AG04449 (cell line): Measurements from ENCODE around the gene ANKRD42.

Source experiments
- CTCF ChIA-PET: fragments of 350-600 bp; formaldehyde crosslinking; extraction: SDS; loops from one replicate; lab custom pipeline; 2021; ENCODE audit warnings: antibody characterized with exemption; lab: Yijun Ruan, JAX
- POLR2A ChIA-PET: fragments of 400-600, 350-600 bp; formaldehyde crosslinking; extraction: SDS; loops from one replicate; lab custom pipeline; 2020; ENCODE audit warnings: antibody characterized with exemption, inconsistent platforms; lab: Yijun Ruan, JAX
- DNase-seq: peaks from one replicate; pipeline ENCODE4 v3.0.0-alpha.2; 2010; ENCODE audit warnings: low read depth, low spot score
- H3K4me3 ChIP-seq: 2 replicates; pipeline ENCODE4 v1.5.1; 2011; ENCODE audit warnings: low read depth, mild to moderate bottlenecking, control low read depth, low read length
- TF ChIP-seq, protein P1 (sequence below): IDR thresholded peaks from one replicate; pipeline ENCODE4 v1.5.1; 2011; ENCODE audit warnings: mild to moderate bottlenecking, moderate library complexity, low read length, control low read depth, inconsistent platforms; ENCODE audit not compliant: insufficient read depth; ENCODE audit errors: missing control alignments

ANKRD42 gene

DNA sequence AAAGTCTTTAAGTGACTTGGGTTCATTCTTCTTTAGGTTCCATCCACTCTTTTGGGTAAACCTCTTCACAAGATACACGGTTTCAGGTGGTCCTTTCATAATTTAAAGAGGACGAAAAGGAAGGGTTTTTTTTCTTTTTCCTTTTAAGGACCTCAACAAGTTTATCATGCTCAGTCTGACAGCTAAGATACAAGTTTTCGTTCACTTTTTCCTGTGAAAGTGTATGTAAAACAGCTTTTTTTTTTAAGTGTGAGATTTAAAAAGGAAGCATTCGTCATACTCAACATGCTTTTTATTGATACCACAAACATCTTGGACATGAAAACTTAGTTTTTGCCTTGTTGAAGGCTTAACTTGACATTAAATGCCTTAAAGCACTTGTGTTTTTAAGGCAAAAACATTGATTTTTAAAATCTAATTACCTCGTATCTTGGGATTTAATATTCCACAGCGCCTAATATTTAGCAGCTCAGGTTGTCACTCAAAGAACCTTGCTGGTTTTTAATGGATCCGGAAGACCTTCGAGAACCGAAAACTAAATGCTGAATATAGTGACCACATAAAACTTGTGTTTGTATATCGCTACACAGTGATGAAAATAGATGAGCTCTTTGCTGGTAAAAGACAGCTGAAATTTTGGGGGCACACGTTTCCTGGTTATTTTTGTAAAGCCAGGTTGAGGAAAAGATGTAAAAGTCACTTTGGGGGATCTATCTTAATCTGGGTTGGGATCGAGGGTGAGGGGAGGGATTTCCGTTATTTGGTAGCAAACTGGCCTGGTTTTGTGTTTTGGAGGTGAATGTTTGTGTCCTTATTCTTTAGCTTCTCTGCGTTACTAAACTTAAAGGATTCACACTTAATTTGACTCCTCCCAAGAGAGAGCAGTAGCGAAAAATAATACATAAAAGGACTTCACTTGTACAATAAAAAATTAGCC, 34.3 kb upstream of the ANKRD42 start:
- DNase-seq = no peak
- TF ChIP-seq, protein P1, sequence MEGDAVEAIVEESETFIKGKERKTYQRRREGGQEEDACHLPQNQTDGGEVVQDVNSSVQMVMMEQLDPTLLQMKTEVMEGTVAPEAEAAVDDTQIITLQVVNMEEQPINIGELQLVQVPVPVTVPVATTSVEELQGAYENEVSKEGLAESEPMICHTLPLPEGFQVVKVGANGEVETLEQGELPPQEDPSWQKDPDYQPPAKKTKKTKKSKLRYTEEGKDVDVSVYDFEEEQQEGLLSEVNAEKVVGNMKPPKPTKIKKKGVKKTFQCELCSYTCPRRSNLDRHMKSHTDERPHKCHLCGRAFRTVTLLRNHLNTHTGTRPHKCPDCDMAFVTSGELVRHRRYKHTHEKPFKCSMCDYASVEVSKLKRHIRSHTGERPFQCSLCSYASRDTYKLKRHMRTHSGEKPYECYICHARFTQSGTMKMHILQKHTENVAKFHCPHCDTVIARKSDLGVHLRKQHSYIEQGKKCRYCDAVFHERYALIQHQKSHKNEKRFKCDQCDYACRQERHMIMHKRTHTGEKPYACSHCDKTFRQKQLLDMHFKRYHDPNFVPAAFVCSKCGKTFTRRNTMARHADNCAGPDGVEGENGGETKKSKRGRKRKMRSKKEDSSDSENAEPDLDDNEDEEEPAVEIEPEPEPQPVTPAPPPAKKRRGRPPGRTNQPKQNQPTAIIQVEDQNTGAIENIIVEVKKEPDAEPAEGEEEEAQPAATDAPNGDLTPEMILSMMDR = no peak
- CTCF ChIA-PET = interaction anchor here (0.8 to 2.0 kb wide), 3 partner anchors 11 to 252 kb away, joined by 3 to 6 read pairs (median 4); no protein-coding TSS in a partner anchor
- peak overlapping the region; percentile 84 for H3K4me3 ChIP-seq
- POLR2A ChIA-PET = interaction anchor here (0.6 to 1.4 kb wide), 3 partner anchors 22 to 259 kb away, joined by 3 to 4 read pairs (median 3); partner anchors contain the start of gene PRCP

DNA sequence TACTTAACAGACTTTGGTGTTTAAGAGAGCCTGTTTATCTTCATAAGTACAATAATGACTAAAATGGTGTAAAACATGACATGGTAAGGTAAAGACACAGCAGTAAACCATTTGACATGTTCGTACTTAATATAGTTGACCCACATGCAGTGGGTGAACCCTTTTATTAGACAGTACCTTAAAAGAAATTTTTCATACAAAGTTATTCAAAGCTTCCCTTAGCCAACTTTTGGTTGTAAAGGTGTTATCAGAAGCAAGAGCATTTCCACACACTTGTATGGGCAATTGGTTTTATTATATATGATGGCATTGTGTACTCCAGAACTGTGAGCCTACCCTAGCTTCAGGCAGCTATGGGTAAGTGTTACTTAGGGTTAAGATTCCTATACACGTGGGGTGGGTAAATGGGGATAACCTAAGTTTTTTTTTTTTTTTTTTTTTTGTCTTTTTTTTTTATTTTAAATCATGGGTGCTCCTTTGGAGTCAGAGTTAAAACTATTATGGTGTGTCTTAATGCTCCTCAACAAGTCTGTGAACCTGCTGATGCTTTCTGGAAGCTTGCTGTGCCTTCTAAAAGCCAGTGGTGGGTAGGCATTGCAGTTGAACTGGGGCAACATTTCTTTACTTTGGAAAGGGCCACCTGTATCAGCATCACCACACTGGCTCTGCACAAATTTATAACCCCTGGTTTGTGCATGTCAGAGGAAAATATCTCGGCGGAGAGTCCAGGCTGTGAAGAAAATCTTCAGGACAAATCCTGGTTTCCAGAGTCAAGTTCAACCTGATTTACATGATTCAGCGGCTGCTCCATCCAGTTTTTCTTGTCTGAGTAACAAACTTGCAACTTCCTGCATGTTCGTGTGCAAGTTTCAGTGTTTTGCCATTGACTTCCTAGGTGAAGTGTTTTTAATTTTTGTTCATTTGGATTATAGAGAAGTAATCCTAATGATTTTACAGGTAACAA, 33.3 kb upstream of the ANKRD42 start:
- TF ChIP-seq, protein P1 = no peak
- ChIA-PET CTCF (interaction anchor here (0.8 to 2.0 kb wide), 4 partner anchors 10 to 293 kb away, joined by 3 to 6 read pairs (median 4); no protein-coding TSS in a partner anchor), POLR2A (interaction anchor here (1.4 kb wide), 1 partner anchor 260 kb away, joined by 4 read pairs; the partner anchor contains the start of gene PRCP)
- DNase-seq = no peak
- H3K4me3 ChIP-seq = peak overlapping the region; percentile 84

DNA sequence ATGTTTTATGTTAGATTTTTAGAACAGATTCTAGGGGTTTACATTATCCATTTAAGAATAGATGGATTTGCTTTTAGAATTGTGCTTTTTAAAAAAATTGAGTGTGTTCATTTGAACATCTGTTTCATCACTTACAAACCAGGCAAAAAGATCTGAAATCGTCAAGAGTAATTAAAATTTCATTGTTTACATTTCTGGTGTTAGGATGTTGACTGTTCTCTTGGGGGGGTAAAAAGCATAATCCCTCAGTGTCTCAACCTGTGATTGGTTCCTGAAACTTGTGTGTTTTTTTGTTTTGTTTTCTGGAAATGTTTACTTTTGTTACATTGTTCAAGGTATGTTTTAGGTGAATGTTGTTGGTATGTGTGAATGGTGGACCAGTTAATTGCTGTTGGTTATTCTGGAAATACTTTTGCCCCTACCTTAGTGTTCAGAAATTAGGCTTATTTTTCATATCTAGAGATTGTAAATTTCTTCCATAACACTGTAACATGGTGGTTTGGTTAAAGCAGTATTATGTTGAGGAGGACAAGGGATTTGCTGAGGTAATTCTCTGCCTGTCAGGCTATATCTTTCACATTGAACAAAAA, 31.8 kb upstream of the ANKRD42 start:
- ChIA-PET POLR2A (no interaction called here), CTCF (interaction anchor here (0.9 kb wide), 1 partner anchor 295 kb away, joined by 4 read pairs; no protein-coding TSS in a partner anchor)
- no peak for DNase-seq
- no peak overlapping the region for H3K4me3 ChIP-seq
- TF ChIP-seq, protein P1 = no peak

DNA sequence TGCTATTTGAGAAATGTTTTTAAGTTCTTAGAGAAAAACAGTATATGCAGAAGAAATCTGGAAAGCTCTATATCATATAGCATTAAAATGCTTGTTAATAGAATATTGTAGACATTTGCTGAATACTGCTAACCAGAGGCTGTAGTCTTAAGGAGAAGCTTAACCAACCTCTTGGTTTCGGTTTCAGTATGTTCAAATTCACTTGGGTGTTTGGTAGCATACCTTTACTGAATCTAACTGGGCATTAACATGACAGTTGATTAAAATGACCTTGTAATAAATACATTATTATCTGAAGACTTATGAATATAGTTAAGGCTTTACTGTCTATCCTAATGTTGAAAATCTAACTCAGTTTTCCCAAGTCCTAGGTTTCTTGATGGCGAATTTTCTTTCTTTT, 31.1 kb upstream of the ANKRD42 start:
- no peak for DNase-seq
- CTCF ChIA-PET = no interaction called here
- TF ChIP-seq, protein P1 = no peak
- POLR2A ChIA-PET = no interaction called here
- H3K4me3 ChIP-seq = no peak overlapping the region

DNA sequence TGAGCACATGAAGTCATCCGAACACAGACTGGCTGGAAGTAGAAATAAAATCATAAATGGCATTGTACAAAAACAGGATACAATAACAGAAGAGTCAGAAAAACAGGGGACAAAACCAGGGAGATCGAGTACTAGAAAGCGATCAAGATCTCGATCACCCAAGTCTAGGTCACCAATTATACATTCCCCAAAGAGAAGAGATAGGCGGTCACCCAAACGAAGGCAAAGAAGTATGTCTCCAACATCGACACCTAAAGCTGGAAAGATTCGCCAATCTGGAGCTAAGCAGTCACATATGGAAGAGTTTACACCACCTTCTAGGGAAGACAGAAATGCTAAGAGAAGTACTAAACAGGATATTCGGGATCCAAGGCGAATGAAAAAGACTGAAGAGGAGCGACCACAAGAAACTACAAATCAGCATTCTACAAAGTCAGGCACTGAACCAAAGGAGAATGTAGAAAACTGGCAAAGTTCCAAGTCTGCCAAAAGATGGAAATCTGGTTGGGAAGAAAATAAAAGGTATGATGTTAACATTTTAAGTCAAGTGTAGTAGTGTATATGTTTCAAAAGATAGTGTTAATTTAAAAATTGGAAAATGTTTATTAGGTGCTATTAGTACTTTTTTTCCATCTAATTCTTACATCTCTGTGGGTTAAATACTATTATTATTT, 27.2 kb upstream of the ANKRD42 start:
- ChIA-PET POLR2A (no interaction called here), CTCF (no interaction called here)
- no peak for DNase-seq
- TF ChIP-seq, protein P1 = no peak
- no peak overlapping the region for H3K4me3 ChIP-seq
